PC-3 (cell line): Measurements from ENCODE around the gene ARHGEF4.

Source experiments
- CTCF ChIP-seq: fragments of 300-600 bp; sonication (generic); conservative IDR thresholded peaks from 2 replicates; pipeline ENCODE4 v1.5.1; 2017; ENCODE audit warnings: antibody characterized with exemption, low read depth, mild to moderate bottlenecking, low read length
- EZH2 ChIP-seq: fragments of 300-600 bp; sonication (generic); IDR thresholded peaks from one replicate; pipeline ENCODE4 v1.6.1; 2017; ENCODE audit warnings: antibody characterized with exemption, mild to moderate bottlenecking, low read length; ENCODE audit not compliant: unreplicated experiment
- EZH2phosphoT487 ChIP-seq: fragments of 300-600 bp; sonication (generic); IDR thresholded peaks from 2 replicates; pipeline ENCODE4 v1.6.1; 2018; ENCODE audit warnings: mild to moderate bottlenecking, antibody characterized with exemption, low read length, borderline replicate concordance

GRCh38 chr2:131055169-131056065, 218.7 kb downstream of the ARHGEF4 start:
- TF ChIP-seq CTCF (no peak), EZH2 (no peak), EZH2phosphoT487 (no peak)
